MCF 10A (cell line): Measurements from ENCODE around the gene SMIM44. TPM values are rescaled to one million over a fixed set of nuclear protein-coding genes. Genes with fewer than 3 reads are reported as not detected.

Experiments used
- BruUV-seq: library from RNA; stranded (reverse); fragments of 400-500 nt; replicated peaks from 2 replicates; lab custom pipeline; 2021; lab: Mats Ljungman, UMichigan
- CTCF ChIA-PET: fragments of 300-600 bp; sonication (Branson Sonifier 250); formaldehyde crosslinking; extraction: SDS; loops from one replicate; lab custom pipeline; 2021; ENCODE audit warnings: antibody characterized with exemption, inconsistent platforms; lab: Yijun Ruan, JAX
- POLR2A ChIA-PET: fragments of 300-600, 350-650 bp; sonication (Branson Sonifier 250); formaldehyde crosslinking; extraction: SDS; loops from one replicate; lab custom pipeline; 2020; ENCODE audit warnings: antibody characterized with exemption, inconsistent platforms; lab: Yijun Ruan, JAX
- DNase-seq: peaks from one replicate; pipeline ENCODE4 v3.0.0-alpha.2; 2018; ENCODE audit not compliant: unreplicated experiment
- H3K27ac Mint-ChIP-seq: one replicate; pipeline ENCODE4 v1.8.0; 2022; ENCODE audit warnings: mild to moderate bottlenecking, low read depth, mixed read lengths; ENCODE audit not compliant: unreplicated experiment
- H3K27me3 Mint-ChIP-seq: one replicate; pipeline ENCODE4 v1.8.0; 2022; ENCODE audit warnings: mixed read lengths; ENCODE audit not compliant: insufficient read depth, unreplicated experiment
- H3K36me3 Mint-ChIP-seq: one replicate; pipeline ENCODE4 v1.8.0; 2022; ENCODE audit warnings: mild to moderate bottlenecking, moderate library complexity, mixed read lengths; ENCODE audit not compliant: insufficient read depth, unreplicated experiment
- H3K4me1 Mint-ChIP-seq: one replicate; pipeline ENCODE4 v1.8.0; 2022; ENCODE audit warnings: mixed read lengths; ENCODE audit not compliant: insufficient read depth, unreplicated experiment
- H3K4me3 Mint-ChIP-seq: one replicate; pipeline ENCODE4 v1.8.0; 2022; ENCODE audit warnings: mild to moderate bottlenecking, moderate library complexity, mixed read lengths; ENCODE audit not compliant: unreplicated experiment
- H3K9me3 Mint-ChIP-seq: one replicate; pipeline ENCODE4 v1.8.0; 2022; ENCODE audit warnings: mixed read lengths; ENCODE audit not compliant: unreplicated experiment
- CTCF ChIP-seq: fragments of 200-600 bp; IDR thresholded peaks from one replicate; pipeline ENCODE4 v1.8.0; 2022; ENCODE audit warnings: antibody characterized with exemption, mild to moderate bottlenecking; ENCODE audit not compliant: unreplicated experiment
- intact Hi-C: fragments of 100-400 bp; cut with micrococcal nuclease; formaldehyde crosslinking; loops from 2 replicates; pipeline ENCODE4 v1.14.1; 2022
- total RNA-seq: library from RNA; stranded (reverse); gene quantifications from 2 replicates; pipeline ENCODE4 v1.2.3, GENCODE V29; 2022

Gene SMIM44
- total RNA-seq, 1 experiment from 2014 or later = not detected

- DNase-seq = no peak
- H3K4me3 Mint-ChIP-seq = no peak overlapping the region
- no peaks in the 10 kb centered on the region for H3K36me3 Mint-ChIP-seq
- H3K9me3 Mint-ChIP-seq = no peaks in the 10 kb centered on the region
- ChIA-PET CTCF (interaction anchor here (0.6 to 1.3 kb wide), 5 partner anchors 18 to 175 kb away, joined by 3 to 6 read pairs (median 4); no protein-coding TSS in a partner anchor), POLR2A (interaction anchor here (1.2 to 1.4 kb wide), 2 partner anchors 21 to 174 kb away, joined by 5 to 7 read pairs; partner anchors contain the start of gene DOHH)
- intact Hi-C loops = no loop called here
- no peak overlapping the region for H3K27ac Mint-ChIP-seq
- H3K4me1 Mint-ChIP-seq = no peaks in the 10 kb centered on the region
- TF ChIP-seq CTCF = no peak
- BruUV-seq = no TSS peak
- H3K27me3 Mint-ChIP-seq = no peaks in the 10 kb centered on the region
These were observed 3.9 kb downstream of the SMIM44 start for GRCh38 chr19:3479177-3479833.

- Mint-ChIP-seq H3K4me1 (no peaks in the 10 kb centered on the region), H3K27me3 (no peaks in the 10 kb centered on the region), H3K36me3 (no peaks in the 10 kb centered on the region), H3K9me3 (no peaks in the 10 kb centered on the region), H3K27ac (no peak overlapping the region), H3K4me3 (no peak overlapping the region)
- no TSS peak for BruUV-seq
- DNase-seq = no peak
- ChIA-PET POLR2A (interaction anchor here (0.6 to 1.2 kb wide), 2 partner anchors 12 to 174 kb away, joined by 3 to 7 read pairs; no protein-coding TSS in a partner anchor), CTCF (interaction anchor here (0.6 to 1.3 kb wide), 4 partner anchors 17 to 174 kb away, joined by 3 to 6 read pairs (median 4); no protein-coding TSS in a partner anchor)
- TF ChIP-seq CTCF = no peak
- intact Hi-C loops = no loop called here
These were observed 4.6 kb downstream of the SMIM44 start for GRCh38 chr19:3478409-3479176.

GRCh38 chr19:3477951-3478350 is 5.3 kb downstream of the SMIM44 start:
- BruUV-seq = no TSS peak
- TF ChIP-seq CTCF = no peak
- Mint-ChIP-seq H3K4me1 (no peaks in the 10 kb centered on the region), H3K36me3 (no peaks in the 10 kb centered on the region), H3K27me3 (no peaks in the 10 kb centered on the region), H3K9me3 (no peaks in the 10 kb centered on the region), H3K27ac (no peak overlapping the region), H3K4me3 (no peak overlapping the region)
- DNase-seq = no peak
- ChIA-PET CTCF (no interaction called here), POLR2A (interaction anchor here (0.6 kb wide), 2 partner anchors 12 to 151 kb away, joined by 3 read pairs; no protein-coding TSS in a partner anchor)
- intact Hi-C loops = no loop called here

- no TSS peak for BruUV-seq
- ChIA-PET POLR2A (interaction anchor here (0.6 kb wide), 1 partner anchor 151 kb away, joined by 3 read pairs; no protein-coding TSS in a partner anchor), CTCF (interaction anchor here (0.6 kb wide), 1 partner anchor 1418 kb away, joined by 4 read pairs; no protein-coding TSS in a partner anchor)
- intact Hi-C loops = no loop called here
- Mint-ChIP-seq H3K27ac (no peak overlapping the region), H3K4me3 (no peak overlapping the region), H3K27me3 (no peaks in the 10 kb centered on the region), H3K9me3 (no peaks in the 10 kb centered on the region), H3K4me1 (no peaks in the 10 kb centered on the region), H3K36me3 (no peaks in the 10 kb centered on the region)
- TF ChIP-seq CTCF = no peak
- no peak for DNase-seq
These were observed 5.7 kb downstream of the SMIM44 start for GRCh38 chr19:3477506-3477905.
